Measurements from ENCODE around the gene MAN1B1. TPM values are rescaled to one million over a fixed set of nuclear protein-coding genes. Genes with fewer than 3 reads are reported as not detected.

Gene MAN1B1
- polyA plus RNA-seq, 3 donors = 29.3 to 38.2 (median 33.3) TPM

- Histone ChIP-seq H3K9ac (ENCODE audit: insufficient read depth, low read length, poor library complexity, severe bottlenecking) (no peak overlapping the region), H3K36me3 (replicated peaks in 1 of 2; ENCODE audit: control insufficient read depth in 1 of 2, insufficient read depth in 2 of 2, low read length in 2 of 2) (peaks cover 82 to 100% of the 10 kb centered on the region in 2 donors), H3K4me3 (replicated peaks in 1 of 3; ENCODE audit: low read depth in 2 of 3, low read length in 3 of 3) (no peak overlapping the region), H2AFZ (ENCODE audit: insufficient read depth, low read depth, low read length, poor library complexity, severe bottlenecking) (no peak overlapping the region), H3K27me3 (ENCODE audit: control insufficient read depth in 2 of 2, insufficient read depth in 2 of 2, low read length in 2 of 2) (no peaks in the 10 kb centered on the region), H4K20me1 (ENCODE audit: insufficient read depth, low read length) (peaks cover 17% of the 10 kb centered on the region), H3K4me1 (ENCODE audit: control insufficient read depth in 1 of 2, insufficient read depth in 2 of 2, low read length in 2 of 2) (no peaks in the 10 kb centered on the region), H3K79me2 (ENCODE audit: insufficient read depth, low read length) (no peaks in the 10 kb centered on the region), H3K4me2 (replicated peaks; ENCODE audit: extremely low read depth, low read length, poor library complexity, severe bottlenecking) (no peak overlapping the region), H3K27ac (ENCODE audit: low read depth in 1 of 2, low read length in 2 of 2) (no peak overlapping the region), H3K9me3 (replicated peaks in 1 of 2; ENCODE audit: control insufficient read depth in 1 of 2, insufficient read depth in 1 of 2, low read length in 2 of 2) (peaks cover 0 to 10% of the 10 kb centered on the region in 2 donors)
- peaks cover 0 to 1% (median 0%) of the 10 kb centered on the region in 3 donors for H3K27me3 Mint-ChIP-seq (ENCODE audit: low read depth in 3 of 3)
- H3K4me1 Mint-ChIP-seq = peaks cover 2% of the 10 kb centered on the region
- peaks cover 0 to 3% (median 0%) of the 10 kb centered on the region in 7 donors for H3K9me3 Mint-ChIP-seq
- intact Hi-C loops (cut with micrococcal nuclease) = no loop called here
- TF ChIP-seq CTCF (IDR thresholded peaks at IDR 0.05) = no peak
- peaks cover 19 to 56% of the 10 kb centered on the region in 2 donors for H3K36me3 Mint-ChIP-seq
- WGBS (ENCODE audit: insufficient coverage) = 97% methylated on average over 14 of the region's 17 CpGs
- H3K27ac Mint-ChIP-seq = no peak overlapping the region
- DNase-seq = no peak
- no peak overlapping the region for H3K4me3 Mint-ChIP-seq
These were observed 21.2 kb downstream of the MAN1B1 start for GRCh38 chr9:137107982-137108381.

GRCh38 chr9:137108608-137109249 lies 21.9 kb downstream of the MAN1B1 start:
- TF ChIP-seq CTCF (IDR thresholded peaks at IDR 0.05) = no peak
- DNase-seq = no peak
- intact Hi-C loops (cut with micrococcal nuclease) = no loop called here
- Histone ChIP-seq H3K4me3 (replicated peaks in 1 of 3; ENCODE audit: low read depth in 2 of 3, low read length in 3 of 3) (no peak overlapping the region), H3K27me3 (ENCODE audit: control insufficient read depth in 2 of 2, insufficient read depth in 2 of 2, low read length in 2 of 2) (no peaks in the 10 kb centered on the region), H2AFZ (ENCODE audit: insufficient read depth, low read depth, low read length, poor library complexity, severe bottlenecking) (no peak overlapping the region), H3K27ac (ENCODE audit: low read depth in 1 of 2, low read length in 2 of 2) (no peak overlapping the region), H4K20me1 (ENCODE audit: insufficient read depth, low read length) (peaks cover 23% of the 10 kb centered on the region), H3K79me2 (ENCODE audit: insufficient read depth, low read length) (no peaks in the 10 kb centered on the region), H3K4me2 (replicated peaks; ENCODE audit: extremely low read depth, low read length, poor library complexity, severe bottlenecking) (no peak overlapping the region), H3K9ac (ENCODE audit: insufficient read depth, low read length, poor library complexity, severe bottlenecking) (no peak overlapping the region), H3K9me3 (replicated peaks in 1 of 2; ENCODE audit: control insufficient read depth in 1 of 2, insufficient read depth in 1 of 2, low read length in 2 of 2) (peaks cover 0 to 2% of the 10 kb centered on the region in 2 donors), H3K4me1 (ENCODE audit: control insufficient read depth in 1 of 2, insufficient read depth in 2 of 2, low read length in 2 of 2) (peaks cover 5% of the 10 kb centered on the region in 2 donors), H3K36me3 (replicated peaks in 1 of 2; ENCODE audit: control insufficient read depth in 1 of 2, insufficient read depth in 2 of 2, low read length in 2 of 2) (peaks cover 78 to 93% of the 10 kb centered on the region in 2 donors)
- peaks cover 0 to 3% (median 0%) of the 10 kb centered on the region in 7 donors for H3K9me3 Mint-ChIP-seq
- H3K36me3 Mint-ChIP-seq = peaks cover 19 to 58% of the 10 kb centered on the region in 2 donors
- peaks cover 0 to 1% (median 0%) of the 10 kb centered on the region in 3 donors for H3K27me3 Mint-ChIP-seq (ENCODE audit: low read depth in 3 of 3)
- WGBS (ENCODE audit: insufficient coverage) = 83% methylated on average over 29 of the region's 29 CpGs
- H3K4me3 Mint-ChIP-seq = no peak overlapping the region
- H3K27ac Mint-ChIP-seq = peak overlapping the region in 1 of 7 donors; percentile 8
- peaks cover 7% of the 10 kb centered on the region for H3K4me1 Mint-ChIP-seq
